ENCODE results near the gene TMEM170A.

- TF ChIP-seq GATA2 (IDR thresholded peaks at IDR 0.05; ENCODE audit: low read depth, low read length) (no peak), GATA3 (IDR thresholded peaks at IDR 0.05; ENCODE audit: low read depth, low read length) (no peak)
Observed at GRCh38 chr16:75501359-75501758, 36.9 kb upstream of the TMEM170A start.
